GM18499 (cell line): ENCODE results near the gene OR14K1.
"Not testable (repeated sequence)": the region's sequence is repeated elsewhere in the genome, so short reads cannot be mapped to it uniquely, and the experiment has no call there.

Source experiments
- ATAC-seq: cut with Tn5 transposase; IDR thresholded peaks from one replicate; pipeline ENCODE4 v1.9.1; 2021; ENCODE audit warnings: moderate number of reproducible peaks; ENCODE audit not compliant: insufficient read depth, unreplicated experiment

The OR14K1 gene

GRCh38 chr1:247738315-247738714 is at the start of gene OR14K1:
Gene OR14K1, plus strand, starts transcription at chr1:247738615. Its CDS starts 0 bp downstream, at chr1:247738615.
- no peak for ATAC-seq

GRCh38 chr1:247701338-247701737 is 37.1 kb upstream of the OR14K1 start:
- no peak for ATAC-seq

- not testable (repeated sequence) for ATAC-seq
Measured at GRCh38 chr1:247710681-247711080, 27.7 kb upstream of the OR14K1 start.

- ATAC-seq, result no peak
Measured at GRCh38 chr1:247713753-247714152, 24.7 kb upstream of the OR14K1 start.

- ATAC-seq, result no peak
Measured at GRCh38 chr1:247716546-247716945, 21.9 kb upstream of the OR14K1 start, which contains the start of gene OR6F1. Gene OR6F1, minus strand, starts transcription at chr1:247716646. Its CDS starts 3,891 bp downstream, at chr1:247712755.

GRCh38 chr1:247721222-247721621 is 17.2 kb upstream of the OR14K1 start:
- ATAC-seq, result no peak

- ATAC-seq, result no peak
Measured at GRCh38 chr1:247740721-247741120, 2.3 kb downstream of the OR14K1 start.

- no peak for ATAC-seq
Measured at GRCh38 chr1:247741756-247742155, 3.3 kb downstream of the OR14K1 start.

- not testable (repeated sequence) for ATAC-seq
Measured at GRCh38 chr1:247742215-247742760, 3.9 kb downstream of the OR14K1 start.

GRCh38 chr1:247746391-247746935 is 8.0 kb downstream of the OR14K1 start:
- ATAC-seq, result no peak

GRCh38 chr1:247747616-247748015 is 9.2 kb downstream of the OR14K1 start:
- ATAC-seq, result no peak

GRCh38 chr1:247748041-247748440 is 9.6 kb downstream of the OR14K1 start, which contains the start of gene OR14A2:
Gene OR14A2, minus strand, starts transcription at chr1:247748141.
- ATAC-seq, result no peak

GRCh38 chr1:247749870-247750269 is 11.5 kb downstream of the OR14K1 start:
- ATAC-seq, result no peak

- not testable (repeated sequence) for ATAC-seq
Measured at GRCh38 chr1:247754311-247754710, 15.9 kb downstream of the OR14K1 start.

- ATAC-seq, result no peak
Measured at GRCh38 chr1:247760456-247760855, 22.0 kb downstream of the OR14K1 start, which contains the start of gene OR1C1. Gene OR1C1, minus strand, starts transcription at chr1:247760556. Its CDS starts 2,150 bp downstream, at chr1:247758406.

- ATAC-seq, result no peak
Measured at GRCh38 chr1:247769603-247770002, 31.2 kb downstream of the OR14K1 start.
